T-cell (primary cell): ENCODE measurements around the gene TBX4. TPM values are rescaled to one million over a fixed set of nuclear protein-coding genes. Genes with fewer than 3 reads are reported as not detected.
A peak's percentile ranks its signal among the peaks of the same experiment; 100 is the strongest.

ENCODE experiments used
- ATAC-seq, 4 experiments: fragments of 200-7000 bp in 3 of 4; fragments of 150-1000 bp in 1 of 4; cut with Tn5 transposase; replicated peaks in 1 of 4; 1 replicate in 3 of 4; 2 replicates in 1 of 4; pipeline ENCODE4 v1.10.0; 2021; ENCODE audit warnings: moderate library complexity in 3 of 4, mild to moderate bottlenecking in 2 of 4, moderate number of reproducible peaks in 1 of 4
- CTCF ChIA-PET, 2 donors: fragments of 300-600 bp; sonication (Branson Sonifier 250); formaldehyde crosslinking; loops; one replicate each; lab custom pipeline; 2022; ENCODE audit warnings: antibody characterized with exemption in 2 of 2; lab: Charles Lee
- POLR2A ChIA-PET, 2 donors: fragments of 300-600 bp; sonication (Branson Sonifier 250); formaldehyde crosslinking; loops; one replicate each; lab custom pipeline; 2022; ENCODE audit warnings: antibody characterized with exemption in 2 of 2; lab: Charles Lee
- DNase-seq, 35 experiments: peaks; one replicate each; pipeline versions ENCODE4 v3.0.0 to v3.0.0-alpha.2; 2013 to 2023
- H3K27ac ChIP-seq: one replicate; pipeline ENCODE4 v1.5.1; 2013; ENCODE audit warnings: low read length
- H3K27me3 ChIP-seq, 2 experiments: replicated peaks in 1 of 2; 1 replicate in 1 of 2; 2 replicates in 1 of 2; pipeline versions ENCODE4 v1.6.1 to v1.7.0; 2013; ENCODE audit warnings: low read length in 1 of 2, mixed read lengths in 1 of 2; ENCODE audit not compliant: control insufficient read depth in 2 of 2, insufficient read depth in 2 of 2; ENCODE audit errors: extremely low read depth in 1 of 2
- H3K36me3 ChIP-seq, 2 donors: 1 replicate in 1 of 2; 2 replicates in 1 of 2; pipeline versions ENCODE4 v1.6.1 to v1.7.0; 2013; ENCODE audit warnings: low read length in 1 of 2; ENCODE audit not compliant: control insufficient read depth in 2 of 2, insufficient read depth in 1 of 2; ENCODE audit errors: extremely low read depth in 1 of 2
- H3K4me1 ChIP-seq, 2 experiments: 1 replicate in 1 of 2; 2 replicates in 1 of 2; pipeline versions ENCODE4 v1.6.1 to v1.7.0; 2013; ENCODE audit warnings: low read length in 2 of 2, mixed read lengths in 1 of 2; ENCODE audit not compliant: insufficient read depth in 2 of 2, control insufficient read depth in 1 of 2; ENCODE audit errors: extremely low read depth in 1 of 2
- H3K4me3 ChIP-seq, 2 donors: 1 replicate in 1 of 2; 2 replicates in 1 of 2; pipeline versions ENCODE4 v1.5.1 to v1.7.0; 2013; ENCODE audit warnings: mild to moderate bottlenecking in 2 of 2, low read length in 1 of 2, moderate library complexity in 1 of 2; ENCODE audit not compliant: control insufficient read depth in 1 of 2; ENCODE audit errors: extremely low read depth in 1 of 2
- H3K9me3 ChIP-seq: 2 replicates; pipeline ENCODE4 v1.7.0; 2013
- H3K27ac Mint-ChIP-seq, 2 donors: one replicate each; pipeline ENCODE4 v1.8.0; 2020 to 2021; ENCODE audit warnings: mild to moderate bottlenecking in 2 of 2, mixed read lengths in 2 of 2
- H3K27me3 Mint-ChIP-seq, 2 donors: one replicate each; pipeline ENCODE4 v1.8.0; 2021 to 2022; ENCODE audit warnings: mixed read lengths in 2 of 2
- H3K36me3 Mint-ChIP-seq: one replicate; pipeline ENCODE4 v1.8.0; 2021; ENCODE audit warnings: mixed read lengths
- H3K4me1 Mint-ChIP-seq, 3 donors: one replicate each; pipeline ENCODE4 v1.8.0; 2020 to 2022; ENCODE audit warnings: mixed read lengths in 3 of 3, mild to moderate bottlenecking in 1 of 3
- H3K4me3 Mint-ChIP-seq, 3 donors: one replicate each; pipeline ENCODE4 v1.8.0; 2020 to 2022; ENCODE audit warnings: mild to moderate bottlenecking in 3 of 3, mixed read lengths in 3 of 3, moderate library complexity in 3 of 3
- H3K9me3 Mint-ChIP-seq, 3 donors: one replicate each; pipeline ENCODE4 v1.8.0; 2020 to 2022; ENCODE audit warnings: mixed read lengths in 3 of 3
- WGBS: methylation state at CpG from one replicate; pipeline ENCODE4 v1.1.5; 2013; ENCODE audit warnings: missing lambda C conversion rate; ENCODE audit not compliant: insufficient coverage; 5-methylcytosine and 5-hydroxymethylcytosine counted together
- total RNA-seq, 35 experiments: library from RNA in 6 of 35; stranded (reverse) in 6 of 35; fragments of 120-200 nt in 1 of 35; gene quantifications; one replicate each; pipeline versions ENCODE4 v1.2.1 to v1.2.4 and lab custom pipeline; 2013 to 2026

Gene TBX4
- total RNA-seq, 5 donors from 2014 or later (not counting 1 experiment from before 2014, with no cell fraction given): not detected

DNA sequence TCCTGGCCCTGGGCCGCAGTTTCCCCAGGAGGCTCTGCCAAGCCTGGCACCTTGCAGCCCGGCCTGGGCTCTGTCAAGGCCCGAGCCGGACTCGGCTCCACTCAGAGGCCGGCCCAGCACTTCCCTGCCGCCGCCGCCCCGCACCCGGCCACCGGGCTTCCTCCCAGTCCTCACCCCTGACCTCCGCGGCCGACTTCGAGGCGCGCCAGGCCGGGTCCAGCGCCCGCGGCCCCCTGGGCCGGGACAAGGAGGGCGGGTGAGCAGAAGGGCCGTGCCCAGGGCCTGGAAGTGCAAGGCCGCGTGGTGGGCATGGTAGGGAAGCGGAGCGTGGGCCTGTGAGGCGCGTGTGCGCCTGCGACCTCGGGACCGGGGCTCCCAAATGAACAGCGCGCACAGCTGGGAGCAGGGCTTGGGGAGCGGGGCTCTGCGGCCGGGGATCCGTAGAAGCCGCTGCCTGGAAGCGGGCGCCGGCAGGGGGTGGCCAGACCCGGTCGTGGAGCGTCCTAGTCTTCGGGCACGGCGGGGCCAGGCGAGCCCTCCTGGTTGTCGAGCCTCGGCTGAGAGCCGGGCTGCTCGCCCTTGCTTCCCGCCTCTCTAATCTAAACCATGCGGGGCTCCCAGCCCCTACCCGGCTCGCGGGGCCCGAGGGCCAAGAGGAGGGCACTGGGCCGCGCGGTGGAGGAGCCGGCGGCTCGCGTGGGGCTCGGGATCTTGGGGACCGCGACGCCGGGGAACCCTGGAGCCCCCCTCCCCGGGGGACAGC is 503 bp upstream of the TBX4 start:
- Mint-ChIP-seq H3K4me1 (peaks cover 25 to 30% (median 27%) of the 10 kb centered on the region in 3 donors), H3K27me3 (peaks cover 56 to 69% of the 10 kb centered on the region in 2 donors), H3K9me3 (no peaks in the 10 kb centered on the region), H3K36me3 (no peaks in the 10 kb centered on the region), H3K27ac (no peak overlapping the region), H3K4me3 (peak overlapping the region in 1 of 3 donors; percentile 63)
- 6% methylated on average over 63 of the region's 75 CpGs for WGBS
- H3K27me3 ChIP-seq: peaks cover 31 to 60% of the 10 kb centered on the region in 2 experiments
- ChIA-PET POLR2A (no interaction called here), CTCF (no interaction called here)
- H3K4me1 ChIP-seq: peaks cover 0 to 33% of the 10 kb centered on the region in 2 experiments
- no peaks in the 10 kb centered on the region for H3K9me3 ChIP-seq
- H3K4me3 ChIP-seq: peak overlapping the region in 1 of 2 donors; percentile 32
- H3K36me3 ChIP-seq: no peaks in the 10 kb centered on the region
- DNase-seq: no peak
- ATAC-seq: peak; percentile 18 to 30 (median 29)
- no peak overlapping the region for H3K27ac ChIP-seq

- Histone ChIP-seq H3K9me3 (no peaks in the 10 kb centered on the region), H3K4me3 (no peak overlapping the region), H3K36me3 (no peaks in the 10 kb centered on the region), H3K4me1 (peaks cover 0 to 45% of the 10 kb centered on the region in 2 experiments), H3K27me3 (peaks cover 28 to 68% of the 10 kb centered on the region in 2 experiments), H3K27ac (no peak overlapping the region)
- CTCF ChIA-PET: interaction anchor here in 1 of 2 donors (0.7 kb wide), 1 partner anchor 129 kb away, joined by 3 read pairs; no protein-coding TSS in a partner anchor
- H3K36me3 Mint-ChIP-seq: no peaks in the 10 kb centered on the region
- 32% methylated on average over 4 of the region's 17 CpGs for WGBS
- ATAC-seq (no peak), DNase-seq (no peak)
- H3K27ac Mint-ChIP-seq: peak overlapping the region in 1 of 2 donors; percentile 3
- H3K4me3 Mint-ChIP-seq: peak overlapping the region in 2 of 3 donors; percentile 10 to 60
- peaks cover 40 to 46% (median 43%) of the 10 kb centered on the region in 3 donors for H3K4me1 Mint-ChIP-seq
- no peaks in the 10 kb centered on the region for H3K9me3 Mint-ChIP-seq
- peaks cover 69 to 76% of the 10 kb centered on the region in 2 donors for H3K27me3 Mint-ChIP-seq
- POLR2A ChIA-PET: no interaction called here
Observed at GRCh38 chr17:61453566-61454380, 1.6 kb downstream of the TBX4 start.

DNA sequence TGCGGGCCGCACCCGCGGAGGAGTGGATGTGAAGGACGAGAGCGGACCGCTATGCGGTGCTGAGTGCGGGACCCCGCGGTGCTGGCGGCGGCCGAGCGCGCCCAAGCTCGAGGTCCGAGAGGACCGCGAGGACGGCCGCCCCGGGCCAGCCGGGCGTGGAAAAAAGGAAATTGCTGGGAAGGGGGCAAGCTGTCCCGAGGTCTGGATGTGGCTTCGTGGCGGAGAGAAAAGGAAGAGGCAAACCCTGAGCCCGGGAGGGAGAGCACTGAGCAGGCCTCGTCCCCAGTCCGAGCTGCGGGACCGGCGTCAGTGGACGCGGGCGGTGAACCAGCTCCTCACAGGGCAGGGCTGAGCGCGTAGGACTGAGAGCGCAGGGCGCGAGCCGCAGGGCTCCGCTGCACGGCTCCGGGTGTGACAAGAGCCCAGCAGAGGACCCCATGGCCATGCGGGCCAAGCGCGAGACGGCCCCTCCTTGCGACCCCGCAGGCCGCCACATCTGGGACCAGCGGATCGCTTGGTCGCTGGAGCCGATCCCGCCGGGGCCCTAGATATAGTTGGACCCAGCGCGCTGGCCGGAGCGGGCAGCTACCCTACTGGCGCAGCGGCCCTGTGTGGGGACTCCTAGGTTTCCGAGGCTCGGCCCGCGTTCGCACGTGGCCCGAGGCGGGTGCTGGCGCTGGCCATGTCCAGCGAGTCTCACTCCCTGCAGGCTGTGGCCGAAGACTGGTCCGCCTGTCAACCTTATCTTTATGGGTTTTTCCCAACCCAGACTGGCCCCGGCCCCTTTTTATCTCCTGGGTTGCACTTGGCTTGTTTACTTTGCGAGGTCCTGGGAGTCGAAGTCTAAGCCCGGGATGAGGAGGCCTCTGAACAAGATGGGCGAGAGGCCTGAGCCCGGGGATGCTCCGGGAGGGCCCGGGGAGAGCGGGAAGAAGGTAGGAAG is 2.4 kb downstream of the TBX4 start:
- Histone ChIP-seq H3K27me3 (peaks cover 35 to 72% of the 10 kb centered on the region in 2 experiments), H3K4me1 (peaks cover 0 to 45% of the 10 kb centered on the region in 2 experiments), H3K36me3 (no peaks in the 10 kb centered on the region), H3K9me3 (no peaks in the 10 kb centered on the region), H3K4me3 (no peak overlapping the region), H3K27ac (no peak overlapping the region)
- Mint-ChIP-seq H3K9me3 (no peaks in the 10 kb centered on the region), H3K27me3 (peaks cover 73 to 76% of the 10 kb centered on the region in 2 donors), H3K4me1 (peaks cover 40 to 46% (median 43%) of the 10 kb centered on the region in 3 donors), H3K36me3 (no peaks in the 10 kb centered on the region), H3K4me3 (peak overlapping the region in 2 of 3 donors; percentile 10 to 60), H3K27ac (no peak overlapping the region)
- ATAC-seq: peak in 1 of 4 experiments; percentile 19
- ChIA-PET POLR2A (no interaction called here), CTCF (no interaction called here)
- no peak for DNase-seq
- 14% methylated on average over 86 of the region's 86 CpGs for WGBS

DNA sequence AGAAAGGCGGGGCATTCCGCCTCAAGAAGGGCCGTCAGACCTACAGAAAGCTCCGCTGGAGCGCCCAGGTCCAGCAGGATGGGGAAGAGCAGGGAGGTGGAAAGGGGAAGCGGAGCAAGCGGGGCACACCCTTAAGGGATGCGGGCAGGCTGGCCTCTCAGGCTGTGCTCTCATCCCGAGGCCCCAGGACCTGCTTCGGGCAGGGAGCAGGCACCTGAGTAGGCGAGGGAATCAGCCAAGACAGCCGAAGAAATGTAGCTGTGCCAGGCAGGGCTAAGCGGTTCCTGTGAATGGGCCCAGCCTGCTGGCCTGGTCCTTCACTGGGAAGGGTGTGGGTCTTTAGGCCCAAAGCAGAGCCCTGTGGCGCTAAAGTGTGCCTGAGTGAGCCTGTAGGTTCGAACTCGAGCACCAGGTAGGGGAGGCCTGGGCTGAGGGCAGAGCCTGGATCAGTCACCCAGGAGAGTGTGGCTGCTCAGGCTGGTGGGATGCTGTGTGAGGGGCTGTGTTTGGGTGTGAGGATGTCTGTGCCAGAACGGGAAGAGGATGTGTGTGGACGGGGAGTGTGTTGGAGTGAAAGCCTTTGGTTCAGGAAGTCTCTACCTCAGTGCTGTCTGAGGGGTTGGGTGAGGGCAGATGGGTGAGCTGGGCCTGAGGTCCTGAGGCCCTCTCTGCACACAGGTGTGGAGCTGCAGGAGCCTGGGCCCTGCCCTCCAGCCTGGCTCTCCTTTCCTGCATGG is 3.3 kb downstream of the TBX4 start:
- WGBS: 46% methylated on average over 18 of the region's 18 CpGs
- CTCF ChIA-PET: interaction anchor here in 1 of 2 donors (0.5 kb wide), 1 partner anchor 127 kb away, joined by 3 read pairs; no protein-coding TSS in a partner anchor
- H3K36me3 Mint-ChIP-seq: no peaks in the 10 kb centered on the region
- no peaks in the 10 kb centered on the region for H3K9me3 Mint-ChIP-seq
- H3K27ac ChIP-seq: no peak overlapping the region
- no peak for ATAC-seq
- H3K9me3 ChIP-seq: no peaks in the 10 kb centered on the region
- DNase-seq: no peak
- no peak overlapping the region for H3K27ac Mint-ChIP-seq
- H3K4me1 ChIP-seq: peaks cover under 1 to 45% of the 10 kb centered on the region in 2 experiments
- POLR2A ChIA-PET: no interaction called here
- H3K27me3 ChIP-seq: peaks cover 34 to 79% of the 10 kb centered on the region in 2 experiments
- H3K4me3 Mint-ChIP-seq: peak overlapping the region in 1 of 3 donors; percentile 60
- no peak overlapping the region for H3K4me3 ChIP-seq
- no peaks in the 10 kb centered on the region for H3K36me3 ChIP-seq
- peaks cover 41 to 49% (median 44%) of the 10 kb centered on the region in 3 donors for H3K4me1 Mint-ChIP-seq
- peaks cover 75 to 77% of the 10 kb centered on the region in 2 donors for H3K27me3 Mint-ChIP-seq

GRCh38 chr17:61456061-61456681 is 3.9 kb downstream of the TBX4 start:
- Mint-ChIP-seq H3K9me3 (no peaks in the 10 kb centered on the region), H3K36me3 (no peaks in the 10 kb centered on the region), H3K27me3 (peaks cover 73 to 77% of the 10 kb centered on the region in 2 donors), H3K27ac (no peak overlapping the region), H3K4me1 (peaks cover 44 to 56% (median 46%) of the 10 kb centered on the region in 3 donors), H3K4me3 (peak overlapping the region in 1 of 3 donors; percentile 60)
- no peak overlapping the region for H3K4me3 ChIP-seq
- peaks cover 30 to 77% of the 10 kb centered on the region in 2 experiments for H3K27me3 ChIP-seq
- no peaks in the 10 kb centered on the region for H3K9me3 ChIP-seq
- ChIA-PET CTCF (no interaction called here), POLR2A (no interaction called here)
- peaks cover 5 to 45% of the 10 kb centered on the region in 2 experiments for H3K4me1 ChIP-seq
- no peak for DNase-seq
- H3K36me3 ChIP-seq: no peaks in the 10 kb centered on the region
- no peak overlapping the region for H3K27ac ChIP-seq
- no peak for ATAC-seq
- WGBS: 20% methylated on average over 41 of the region's 47 CpGs
